AG20443 (cell line): Measurements from ENCODE around the gene TRIP13.
"Not testable (repeated sequence)": the region's sequence is repeated elsewhere in the genome, so short reads cannot be mapped to it uniquely, and the experiment has no call there.

Source experiments
- DNase-seq: peaks from one replicate; pipeline ENCODE4 v3.0.0; 2012; ENCODE audit warnings: low spot score, mixed read lengths

Gene TRIP13, protein sequence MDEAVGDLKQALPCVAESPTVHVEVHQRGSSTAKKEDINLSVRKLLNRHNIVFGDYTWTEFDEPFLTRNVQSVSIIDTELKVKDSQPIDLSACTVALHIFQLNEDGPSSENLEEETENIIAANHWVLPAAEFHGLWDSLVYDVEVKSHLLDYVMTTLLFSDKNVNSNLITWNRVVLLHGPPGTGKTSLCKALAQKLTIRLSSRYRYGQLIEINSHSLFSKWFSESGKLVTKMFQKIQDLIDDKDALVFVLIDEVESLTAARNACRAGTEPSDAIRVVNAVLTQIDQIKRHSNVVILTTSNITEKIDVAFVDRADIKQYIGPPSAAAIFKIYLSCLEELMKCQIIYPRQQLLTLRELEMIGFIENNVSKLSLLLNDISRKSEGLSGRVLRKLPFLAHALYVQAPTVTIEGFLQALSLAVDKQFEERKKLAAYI

DNA sequence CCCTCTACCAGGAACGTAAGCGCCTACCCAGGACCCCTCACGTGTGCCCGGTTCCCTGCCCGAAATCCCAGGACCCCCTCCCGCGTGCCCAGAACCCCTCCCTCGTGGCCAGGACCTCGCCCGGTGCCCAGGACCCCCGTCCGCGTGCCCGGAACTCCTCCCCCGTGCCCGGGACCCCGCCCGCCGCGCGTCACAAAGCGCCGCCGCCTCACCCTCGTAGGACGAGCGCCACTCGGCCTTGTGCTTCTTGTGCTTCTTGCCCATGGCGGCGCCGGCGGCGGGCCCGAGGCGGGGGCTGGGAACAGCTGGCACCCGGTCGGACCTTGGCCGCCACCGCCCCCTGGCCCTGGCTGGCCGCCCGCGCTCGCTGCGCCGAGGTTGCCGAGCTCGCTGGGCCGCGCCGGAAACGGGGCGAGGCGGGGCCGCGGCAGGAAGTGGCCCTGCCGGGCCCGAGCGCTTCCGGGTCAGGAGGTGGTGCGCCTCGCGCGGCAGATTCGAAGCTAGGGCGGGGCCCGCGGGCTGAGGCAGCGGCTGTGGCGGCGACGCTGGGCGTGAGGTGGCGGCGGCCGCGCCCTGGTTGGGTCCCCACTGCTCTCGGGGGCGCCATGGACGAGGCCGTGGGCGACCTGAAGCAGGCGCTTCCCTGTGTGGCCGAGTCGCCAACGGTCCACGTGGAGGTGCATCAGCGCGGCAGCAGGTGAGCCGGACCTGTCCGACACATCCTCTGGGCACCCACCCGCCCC lies at the start of gene TRIP13, which contains the start of gene BRD9:
Gene TRIP13, plus strand, starts transcription at position 491 of the 743 bp plus-strand sequence. Its CDS starts 115 bp downstream, at position 606.
Gene BRD9, minus strand, starts transcription at position 408 of the 743 bp plus-strand sequence. Its CDS starts 144 bp downstream, at position 264.
- peak; percentile 100 for DNase-seq

DNA sequence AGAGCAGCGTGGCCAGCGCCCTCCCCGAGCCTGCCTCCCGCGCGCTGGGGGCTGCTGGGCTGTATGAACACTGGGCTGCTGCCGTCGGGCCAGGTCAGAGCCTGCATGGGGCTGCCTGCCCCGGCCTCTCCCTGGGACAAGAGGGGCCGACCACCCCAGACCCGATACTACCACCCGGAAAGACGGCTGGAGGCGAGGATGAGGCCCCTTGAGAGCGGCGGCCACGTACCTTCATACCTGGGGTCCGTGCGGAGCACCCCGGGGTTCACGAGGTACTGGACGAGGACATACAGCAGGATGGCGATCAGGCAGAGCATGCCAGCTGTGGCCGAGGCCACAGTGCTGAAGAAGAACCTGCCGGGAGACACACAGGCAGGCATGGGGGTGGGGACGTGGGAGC lies 49.3 kb upstream of the TRIP13 start:
- DNase-seq = not testable (repeated sequence)

DNA sequence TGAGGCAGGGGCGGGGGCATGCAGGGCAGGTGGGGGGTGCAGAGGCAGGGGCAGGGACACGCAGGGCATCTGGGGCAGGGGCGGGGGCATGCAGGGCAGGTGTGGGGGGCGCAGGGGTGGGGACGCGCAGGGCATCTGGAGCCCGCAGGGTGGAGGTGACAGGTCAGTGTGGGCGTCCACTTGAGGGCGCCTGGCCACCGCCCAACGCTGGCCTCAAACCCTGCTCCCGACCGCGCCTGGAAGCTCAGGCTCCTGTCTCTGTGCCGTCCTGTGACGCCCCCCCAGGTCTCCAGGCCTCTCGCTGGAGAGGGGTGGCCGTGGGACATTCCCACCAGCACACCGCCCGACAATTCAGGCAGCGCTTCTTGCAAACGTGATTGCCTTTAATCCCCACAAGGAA lies 48.8 kb upstream of the TRIP13 start:
- DNase-seq = not testable (repeated sequence)

DNA sequence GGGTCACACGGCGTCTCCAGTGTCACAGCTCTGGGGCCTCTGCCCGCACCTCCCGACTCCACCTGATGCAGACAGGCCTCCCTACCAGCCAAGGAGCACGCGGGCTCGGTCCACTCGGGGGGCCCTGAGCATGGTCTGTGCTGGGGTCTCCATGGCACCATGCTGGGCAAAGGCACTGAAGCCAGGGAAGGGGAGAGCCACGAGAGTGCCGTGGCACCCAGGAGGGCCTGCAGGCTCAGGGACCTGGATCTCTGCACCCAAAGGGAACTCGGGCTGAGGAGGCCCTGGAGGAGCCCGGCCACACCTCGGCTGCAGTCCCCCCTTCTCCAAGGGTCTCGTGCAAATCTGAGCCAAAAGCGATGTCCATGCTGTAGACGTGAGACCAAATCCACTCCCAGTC lies 48.3 kb upstream of the TRIP13 start:
- DNase-seq = not testable (repeated sequence)

DNA sequence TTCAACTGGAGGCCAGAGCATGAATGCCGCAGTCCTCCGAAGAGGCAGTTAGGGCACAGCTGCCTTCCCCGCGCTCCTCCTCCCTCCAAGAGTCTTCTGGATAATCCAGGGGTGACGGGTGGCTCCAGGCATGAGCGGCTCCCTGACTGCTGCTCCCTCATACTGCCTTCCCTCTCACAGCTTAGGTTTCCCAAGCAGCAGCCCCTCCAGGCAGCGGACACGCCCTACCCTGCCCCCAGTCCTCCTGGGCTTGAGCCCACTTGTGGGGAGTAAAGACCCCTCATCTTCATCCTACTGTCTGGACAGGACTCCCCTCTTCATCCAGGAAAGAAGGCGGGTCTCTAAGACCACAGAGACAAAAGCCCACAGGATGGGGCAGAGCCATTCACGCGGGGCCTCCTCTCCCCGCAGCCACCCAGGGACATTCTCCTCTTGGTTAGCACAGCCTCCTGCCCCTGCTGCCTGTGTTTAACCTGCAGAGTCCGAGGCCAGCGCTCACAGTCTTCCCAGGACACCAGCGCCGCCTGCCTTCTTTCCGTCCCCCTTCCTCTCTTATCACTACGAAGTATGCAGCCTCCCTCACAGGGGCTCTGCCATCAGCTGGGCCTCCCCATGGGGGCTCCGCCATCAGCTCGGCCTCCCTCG lies 47.5 kb upstream of the TRIP13 start:
- not testable (repeated sequence) for DNase-seq

DNA sequence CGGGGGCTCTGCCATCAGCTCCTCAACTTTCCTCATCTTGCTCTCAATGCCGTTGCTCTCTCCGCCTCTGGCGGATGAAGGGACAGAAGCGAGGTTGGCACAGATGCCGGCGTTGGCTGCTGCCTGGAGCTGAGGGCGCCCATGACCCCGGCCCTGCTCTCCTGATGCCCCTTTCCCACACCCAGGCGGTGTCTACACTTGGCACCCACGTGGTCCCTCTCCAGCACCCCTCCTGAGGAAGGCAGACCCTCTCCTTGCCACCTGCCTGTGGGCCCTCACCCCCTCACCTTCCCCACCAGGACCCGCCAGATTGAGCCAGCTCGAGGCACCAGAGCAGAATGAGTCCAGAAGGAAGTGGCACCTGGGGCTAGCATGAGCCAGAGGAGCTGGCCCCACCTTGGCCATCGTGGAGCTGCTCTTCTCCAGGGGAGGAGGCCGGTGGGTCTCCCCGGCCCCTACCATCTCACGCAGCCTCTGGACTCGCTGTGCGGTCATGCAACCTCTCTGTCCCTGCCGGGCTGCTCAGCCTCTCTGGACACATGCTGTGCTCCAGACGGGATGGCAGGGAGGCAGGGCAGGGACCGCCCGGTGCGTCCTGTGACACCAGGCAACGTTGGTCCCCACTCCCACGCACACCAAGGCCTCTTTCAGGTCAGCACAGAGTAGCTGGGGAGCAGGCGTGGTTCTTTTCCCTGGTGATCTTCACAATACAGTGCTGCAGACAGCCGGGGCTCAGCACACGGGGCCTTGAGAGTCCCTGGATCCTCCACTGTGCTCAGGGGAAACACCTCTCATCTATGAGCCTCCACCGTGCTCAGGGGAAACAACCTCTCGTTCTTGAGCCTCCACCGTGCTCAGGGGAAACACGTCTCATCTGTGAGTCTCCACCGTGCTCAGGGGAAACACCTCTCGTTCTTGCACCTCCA lies 46.7 kb upstream of the TRIP13 start:
- not testable (repeated sequence) for DNase-seq

DNA sequence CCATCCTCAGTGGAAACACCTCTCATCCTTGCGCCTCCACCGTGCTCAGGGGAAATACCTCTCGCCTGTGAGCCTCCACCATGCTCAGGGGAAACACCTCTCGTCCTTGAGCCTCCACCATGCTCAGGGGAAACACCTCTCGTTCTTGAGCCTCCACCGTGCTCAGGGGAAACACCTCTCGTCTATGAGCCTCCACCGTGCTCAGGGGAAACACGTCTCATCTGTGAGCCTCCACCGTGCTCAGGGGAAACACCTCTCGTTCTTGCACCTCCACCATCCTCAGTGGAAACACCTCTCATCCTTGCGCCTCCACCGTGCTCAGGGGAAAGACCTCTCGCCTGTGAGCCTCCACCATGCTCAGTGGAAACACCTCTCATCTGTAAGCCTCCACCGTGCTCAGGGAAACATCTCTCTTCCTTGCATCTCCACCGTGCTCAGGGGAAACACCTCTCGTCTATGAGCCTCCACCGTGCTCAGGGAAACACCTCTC lies 46.0 kb upstream of the TRIP13 start:
- not testable (repeated sequence) for DNase-seq

DNA sequence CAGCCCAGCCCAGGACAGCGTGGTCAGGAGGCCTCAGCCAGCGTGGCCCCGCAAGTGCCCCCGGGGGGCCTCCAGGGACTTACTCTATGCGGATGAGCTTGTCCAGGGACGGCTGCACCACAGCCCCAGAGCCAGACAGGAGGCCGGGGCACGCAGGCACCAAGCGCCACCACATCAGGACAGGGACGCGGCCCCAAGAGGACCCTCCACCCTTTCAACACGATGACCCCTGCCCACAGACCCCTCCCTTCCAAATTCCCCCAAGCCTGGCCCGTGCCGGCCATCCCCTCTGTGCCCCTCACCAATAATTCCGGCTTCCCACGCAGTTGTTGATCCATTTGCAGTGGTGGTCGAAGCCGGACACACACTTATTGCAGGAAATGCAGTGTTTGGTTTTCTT lies 45.5 kb upstream of the TRIP13 start:
- DNase-seq = not testable (repeated sequence)

DNA sequence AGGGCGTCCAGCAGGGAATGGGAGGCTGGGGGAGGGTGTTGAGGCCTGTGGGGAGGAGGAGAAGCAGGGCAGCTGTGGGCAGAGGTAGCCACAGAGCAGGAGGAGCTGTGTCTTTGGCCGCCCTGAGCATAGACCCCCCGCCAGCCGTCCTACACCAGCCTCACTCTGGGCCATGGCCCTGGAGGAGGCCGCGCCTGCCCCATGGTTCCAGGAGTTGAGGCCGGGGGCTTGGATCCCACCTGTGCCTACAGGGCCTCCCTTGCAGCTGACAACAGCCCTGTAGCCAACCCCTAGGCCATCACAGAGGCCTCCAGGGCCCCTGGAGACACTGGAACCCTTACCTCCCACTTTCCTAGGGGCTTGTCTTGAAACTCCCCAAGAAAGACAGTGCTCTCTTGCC lies 44.9 kb upstream of the TRIP13 start:
- DNase-seq = not testable (repeated sequence)

DNA sequence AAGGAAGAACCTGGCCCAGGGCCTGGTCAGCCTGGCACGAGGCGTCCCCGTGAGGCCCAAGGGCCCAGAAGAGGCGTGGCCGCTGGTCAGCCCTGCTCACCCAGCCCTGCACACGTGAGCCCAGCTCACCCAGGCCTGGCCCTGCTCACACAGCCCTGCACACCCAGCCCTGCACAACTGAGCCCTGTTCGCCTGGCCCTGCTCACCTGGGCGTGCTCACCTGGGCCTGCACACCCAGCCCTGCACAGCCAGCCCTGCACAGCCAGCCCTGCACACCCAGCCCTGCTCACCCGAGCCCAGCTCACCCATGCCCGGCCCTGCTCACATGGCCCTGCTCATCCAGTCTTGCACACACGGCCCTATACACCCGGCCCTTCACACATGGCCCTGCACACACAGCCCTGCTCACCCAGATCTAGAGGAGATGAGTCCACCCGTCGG lies 44.0 kb upstream of the TRIP13 start:
- no peak for DNase-seq

DNA sequence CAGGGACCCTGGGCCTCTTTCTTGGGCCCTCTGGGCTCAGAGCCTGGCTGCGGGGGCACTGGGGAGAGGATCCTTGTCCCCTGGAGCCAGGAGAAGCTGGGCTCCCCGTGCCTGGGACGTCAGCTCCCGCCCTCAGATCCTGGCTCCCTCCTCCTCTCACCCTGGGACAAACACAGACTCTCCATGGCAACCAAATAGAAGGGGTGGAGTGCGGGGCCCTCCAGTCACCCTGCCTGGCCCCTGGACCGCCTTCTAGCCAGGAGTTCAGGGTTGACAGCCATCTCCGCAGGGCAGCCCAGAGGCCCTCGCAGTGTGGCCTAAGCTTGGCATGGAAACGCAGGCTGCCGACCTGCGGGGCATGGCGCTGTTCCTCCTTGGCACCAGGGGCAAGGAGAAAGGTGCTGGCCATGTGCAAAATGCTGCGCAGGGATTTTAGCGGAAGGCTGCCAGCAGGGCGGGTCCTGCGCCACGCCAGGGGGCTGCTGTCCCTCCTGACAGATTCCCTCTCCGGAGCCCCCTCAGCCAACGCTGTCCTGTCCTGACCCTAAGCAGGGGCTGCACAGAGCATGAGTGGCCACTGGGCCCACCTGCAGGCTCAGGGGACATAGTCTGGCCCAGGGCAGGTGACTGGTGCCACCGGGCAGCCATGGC lies 42.9 kb upstream of the TRIP13 start:
- peak; percentile 56 for DNase-seq

DNA sequence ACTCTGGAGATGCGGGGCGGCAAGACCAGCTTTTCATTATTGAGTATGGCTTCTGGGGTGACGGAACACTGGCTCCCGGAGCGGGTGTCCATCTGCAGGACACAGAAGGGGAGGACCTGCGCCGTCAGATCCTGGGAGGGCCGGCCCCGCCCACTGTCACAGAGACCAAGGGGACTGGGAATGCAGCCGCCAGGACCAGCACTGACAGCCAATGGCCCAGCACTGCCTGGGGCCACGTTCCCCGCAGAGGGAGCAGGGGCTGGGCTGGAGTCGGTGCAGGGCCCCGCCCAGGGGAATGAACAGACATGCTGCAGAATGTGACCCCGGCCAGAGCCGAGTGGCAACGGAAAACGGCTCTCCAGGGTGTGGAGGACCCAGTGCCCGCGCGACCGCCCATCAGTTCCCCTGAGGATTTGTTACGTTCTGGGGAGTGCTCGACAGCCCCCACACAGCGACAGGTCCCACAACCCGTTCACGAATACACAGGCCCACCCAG lies 42.1 kb upstream of the TRIP13 start, which contains the start of gene ZDHHC11:
Gene ZDHHC11, minus strand, starts transcription at position 476 of the 496 bp plus-strand sequence. Its CDS starts 384 bp downstream, at position 92.
- DNase-seq = peak; percentile 43

DNA sequence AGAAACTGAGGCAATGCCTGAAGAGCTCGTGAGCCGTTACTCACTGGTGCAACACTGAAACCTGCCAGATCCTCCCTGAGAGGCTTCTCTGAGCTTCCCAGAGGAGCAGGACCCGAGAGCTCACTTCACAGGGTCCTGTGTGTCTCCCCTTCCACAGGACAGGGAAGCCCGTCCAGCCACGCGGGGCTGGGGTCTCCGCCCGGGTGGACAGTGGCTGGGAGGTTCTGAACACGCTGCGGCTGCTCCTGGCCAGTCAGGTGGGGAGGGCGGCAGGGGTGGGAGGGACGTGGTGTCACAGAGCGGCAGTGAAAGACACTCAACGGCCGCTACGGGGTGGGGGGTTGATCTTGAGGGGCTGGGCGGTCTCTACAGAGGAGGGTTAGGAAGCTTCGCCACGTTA lies 41.6 kb upstream of the TRIP13 start:
- DNase-seq = no peak

DNA sequence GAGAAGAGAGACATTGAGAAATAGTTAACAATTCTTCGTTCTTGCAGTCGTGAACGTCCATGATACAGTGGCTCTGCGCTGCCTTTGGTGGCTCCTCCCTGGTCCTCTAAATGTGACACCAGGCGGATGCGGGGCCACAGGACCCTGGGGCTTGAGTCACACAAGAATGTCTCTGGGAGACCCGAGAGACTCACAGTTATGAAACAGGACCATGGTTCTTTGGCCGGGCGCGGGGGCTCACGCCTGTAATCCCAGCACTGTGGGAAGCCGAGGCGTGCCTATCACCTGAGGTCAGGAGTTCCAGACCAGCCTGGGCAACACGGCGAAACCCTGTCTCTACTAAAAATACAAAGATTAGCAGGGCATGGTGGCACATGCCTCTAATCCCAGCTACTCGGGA lies 41.1 kb upstream of the TRIP13 start:
- no peak for DNase-seq

DNA sequence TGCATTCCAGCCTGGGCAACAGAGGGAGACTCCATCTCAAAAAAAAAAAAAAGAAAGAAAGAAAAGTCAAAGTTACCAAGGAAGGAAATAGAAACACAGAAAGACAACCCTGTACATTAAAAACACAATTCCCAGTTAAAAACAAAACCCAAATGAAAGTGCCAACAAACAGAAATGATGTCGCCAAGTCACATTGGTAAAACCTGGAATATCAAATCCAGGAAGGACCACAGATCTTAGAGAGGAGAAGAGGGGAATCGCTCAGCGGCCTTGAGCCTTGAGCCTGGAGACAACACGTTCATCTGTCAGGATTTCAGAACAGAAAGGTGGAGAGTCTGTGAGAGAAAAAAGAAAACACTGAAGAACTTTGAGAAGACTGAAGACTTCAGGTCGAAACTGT lies 40.7 kb upstream of the TRIP13 start:
- DNase-seq = no peak

DNA sequence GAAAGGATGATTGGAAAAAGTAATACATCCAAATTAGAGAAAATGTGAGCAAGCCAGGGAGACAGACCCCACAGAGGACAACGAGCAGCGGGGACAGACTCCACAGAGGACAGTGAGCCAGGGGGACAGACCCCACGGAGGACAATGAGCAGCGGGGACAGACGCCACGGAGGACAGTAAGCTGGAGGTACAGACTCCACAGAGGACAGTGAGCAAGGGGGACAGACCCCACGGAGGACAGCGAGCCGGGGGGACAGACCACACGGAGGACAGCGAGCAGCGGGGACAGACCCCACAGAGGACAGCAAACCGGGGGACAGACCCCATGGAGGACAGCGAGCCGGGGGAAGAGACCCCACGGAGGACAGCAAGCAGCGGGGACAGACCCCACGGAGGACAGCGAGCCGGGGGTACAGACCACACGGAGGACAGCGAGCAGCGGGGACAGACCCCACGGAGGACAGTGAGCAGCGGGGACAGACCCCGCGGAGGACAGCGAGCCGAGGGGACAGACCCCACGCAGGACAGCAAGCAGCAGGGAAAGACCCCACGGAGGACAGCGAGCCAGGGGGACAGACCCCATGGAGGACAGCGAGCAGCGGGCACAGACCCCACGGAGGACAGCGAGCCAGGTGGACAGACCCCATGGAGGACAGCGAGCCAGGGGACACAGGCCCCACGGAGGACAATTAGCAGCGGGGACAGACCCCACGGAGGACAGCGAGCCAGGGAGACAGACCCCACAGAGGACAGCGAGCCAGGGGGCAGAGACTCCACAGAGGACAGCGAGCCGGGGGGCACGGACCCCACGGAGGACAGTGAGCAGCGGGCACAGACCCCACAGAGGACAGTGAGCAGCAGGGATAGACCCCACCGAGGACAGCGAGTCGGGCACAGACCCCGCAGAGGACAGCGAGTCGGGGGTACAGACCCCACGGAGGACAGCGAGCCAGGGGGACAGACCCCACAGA lies 40.0 kb upstream of the TRIP13 start:
- DNase-seq = no peak

DNA sequence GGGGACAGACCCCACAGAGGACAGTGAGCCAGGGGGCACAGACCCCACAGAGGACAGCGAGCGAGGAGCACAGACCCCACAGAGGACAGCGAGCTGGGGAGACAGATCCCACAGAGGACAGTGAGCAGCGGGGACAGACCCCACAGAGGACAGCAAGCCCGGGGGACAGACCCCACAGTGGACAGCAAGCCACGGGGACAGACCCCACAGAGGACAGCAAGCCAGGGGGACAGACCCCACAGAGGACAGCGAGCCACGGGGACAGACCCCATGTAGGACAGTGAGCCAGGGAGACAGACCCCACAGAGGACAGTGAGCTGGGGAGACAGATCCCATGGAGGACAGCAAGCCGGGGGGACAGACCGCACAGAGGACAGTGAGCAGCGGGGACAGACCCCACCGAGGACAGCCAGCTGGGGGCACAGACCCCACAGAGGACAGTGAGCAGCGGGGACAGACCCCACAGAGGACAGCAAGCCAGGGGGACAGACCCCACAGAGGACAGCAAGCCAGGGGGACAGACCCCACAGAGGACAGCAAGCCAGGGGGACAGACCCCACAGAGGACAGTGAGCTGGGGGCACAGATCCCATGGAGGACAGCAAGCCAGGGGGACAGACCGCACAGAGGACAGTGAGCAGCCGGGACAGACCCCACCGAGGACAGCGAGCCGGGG lies 39.1 kb upstream of the TRIP13 start:
- not testable (repeated sequence) for DNase-seq

DNA sequence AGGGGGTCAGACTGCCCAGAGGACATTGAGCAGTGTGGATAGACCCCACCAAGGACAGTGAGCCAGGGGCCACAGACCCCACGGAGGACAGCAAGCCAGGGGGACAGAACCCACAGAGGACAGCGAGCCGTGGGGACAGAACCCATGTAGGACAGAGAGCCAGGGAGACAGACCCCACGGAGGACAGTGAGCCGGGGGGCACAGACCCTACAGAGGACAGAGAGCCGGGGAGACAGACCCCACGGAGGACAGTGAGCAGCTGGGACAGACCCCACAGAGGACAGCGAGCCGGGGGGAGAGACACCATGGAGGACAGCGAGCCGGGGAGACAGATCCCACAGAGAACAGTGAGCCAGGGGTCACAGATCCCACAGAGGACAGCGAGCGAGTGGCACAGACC lies 38.5 kb upstream of the TRIP13 start:
- DNase-seq = no peak
